ENCODE results near the gene COL9A1. TPM values are rescaled to one million over a fixed set of nuclear protein-coding genes. Genes with fewer than 3 reads are reported as not detected.

The COL9A1 gene
- not detected in 2 replicates for total RNA-seq

DNA sequence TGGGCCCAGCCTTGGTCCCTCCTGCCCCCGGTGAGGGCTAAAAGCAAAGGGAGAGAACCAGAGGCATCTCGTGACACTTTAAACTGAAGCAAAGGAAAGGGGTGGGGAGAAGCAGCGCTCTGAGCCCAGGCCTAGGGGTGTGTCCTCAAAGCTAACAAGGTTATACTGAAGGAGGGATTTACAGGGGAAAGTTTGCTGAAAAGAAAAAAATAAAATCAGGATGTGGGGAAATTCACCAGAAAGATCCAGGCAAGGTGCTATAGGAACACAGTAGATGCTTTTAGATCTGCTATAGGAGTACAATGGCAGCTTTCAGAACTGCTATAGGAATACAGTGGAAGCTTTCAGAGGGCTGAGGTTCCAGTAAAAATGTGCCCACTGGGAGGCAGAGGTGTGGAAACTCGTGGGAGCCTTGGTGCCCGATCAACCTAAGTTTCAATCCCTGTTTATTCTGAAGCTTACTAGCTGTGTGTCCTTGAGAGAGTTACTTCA lies at the start of gene COL9A1:
Gene COL9A1 (minus strand): TSS at position 51 of the 492 bp plus-strand sequence. CDS start 160 bp downstream, outside the sequence.

Other genes with a start within 250 kb of the COL9A1 start
- gene FAM135A, start 110.4 kb upstream of the COL9A1 start, total RNA-seq = 12.4 and 22.0 TPM in 2 replicates